GM19463 (cell line): ENCODE data around the gene PRAMEF11.
"Not testable (repeated sequence)": the region's sequence is repeated elsewhere in the genome, so short reads cannot be mapped to it uniquely, and the experiment has no call there.

ENCODE experiments used
- ATAC-seq: cut with Tn5 transposase; IDR thresholded peaks from one replicate; pipeline ENCODE4 v1.9.1; 2021; ENCODE audit warnings: mild to moderate bottlenecking, moderate library complexity; ENCODE audit not compliant: unreplicated experiment

Gene PRAMEF11

DNA sequence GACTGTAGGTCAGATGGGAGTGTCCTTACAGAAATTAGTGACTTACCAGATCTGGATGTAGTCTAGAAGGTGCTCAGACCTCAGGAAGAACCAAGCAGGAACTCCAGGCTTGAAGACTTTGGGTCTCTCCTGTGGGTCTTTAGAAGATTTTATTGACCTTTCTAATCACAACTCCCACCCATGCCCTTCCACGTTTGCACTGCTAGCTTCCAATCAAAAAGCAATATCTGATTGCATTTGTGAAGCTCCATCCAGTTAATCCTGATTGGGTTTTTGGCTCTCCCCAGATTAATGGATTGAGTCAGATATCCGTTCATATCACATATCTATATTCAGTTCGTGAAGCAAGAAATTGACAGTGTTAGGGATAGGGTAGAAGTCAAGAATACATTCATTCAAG, at the start of gene PRAMEF11:
PRAMEF11 (minus strand) TSS at position 101 of the 400 bp plus-strand sequence. CDS start 2,621 bp downstream, outside the sequence.
- not testable (repeated sequence) for ATAC-seq

DNA sequence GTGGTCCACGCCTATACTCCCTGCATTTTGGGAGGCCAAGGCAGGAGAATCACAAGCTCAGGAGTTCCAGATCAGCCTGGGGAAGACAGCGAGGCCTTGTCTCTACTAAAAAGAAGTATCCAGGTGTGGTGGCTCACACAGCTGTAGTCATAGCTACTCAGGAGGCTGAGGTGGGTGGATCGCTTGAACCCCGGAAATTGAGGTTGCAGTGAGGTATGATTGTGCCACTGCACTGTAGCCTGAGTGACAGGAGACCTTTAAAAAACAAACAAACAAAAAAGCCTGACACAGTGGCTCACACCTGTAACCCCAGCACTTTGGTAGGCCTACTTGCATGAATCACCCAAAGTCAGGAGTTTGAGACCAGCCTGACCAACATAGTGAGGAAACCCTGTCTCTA, 47.2 kb upstream of the PRAMEF11 start:
- ATAC-seq, result not testable (repeated sequence)

DNA sequence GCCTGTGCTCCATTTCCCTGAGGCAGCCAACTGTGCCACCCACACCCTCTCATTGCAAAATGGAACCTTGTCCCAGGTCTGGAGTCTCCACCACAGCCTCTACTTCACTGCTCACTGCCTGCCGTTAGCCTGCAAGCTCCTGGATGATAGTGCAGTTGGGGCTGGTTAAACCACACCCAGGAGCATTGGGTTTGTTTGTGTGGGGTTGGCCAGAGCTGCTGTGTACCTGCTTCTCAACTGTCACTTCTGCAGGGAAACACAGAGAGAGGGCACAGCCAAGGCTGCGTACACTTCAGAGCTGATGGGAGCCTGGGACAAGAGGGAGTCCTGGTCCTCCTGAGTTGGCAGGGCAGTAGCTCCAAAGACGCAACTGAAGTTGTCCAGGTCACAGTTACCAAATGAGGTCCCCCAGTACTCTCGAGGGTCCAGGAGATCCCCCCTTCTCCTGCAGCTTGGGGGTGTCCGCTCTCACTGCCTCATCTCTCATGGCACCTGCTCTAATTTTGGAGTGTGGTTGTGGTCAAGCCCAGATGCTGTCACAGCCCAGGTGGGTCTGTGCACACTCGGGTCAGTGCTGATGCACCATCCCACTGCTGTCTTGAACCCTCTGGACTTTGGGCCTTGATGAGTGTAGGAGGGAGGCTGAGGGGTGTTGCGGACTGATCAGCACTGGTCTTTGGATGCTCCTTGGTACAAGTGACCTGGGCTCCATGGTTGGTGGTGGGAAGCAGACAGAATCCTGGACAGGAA, 32.1 kb upstream of the PRAMEF11 start:
- ATAC-seq, result not testable (repeated sequence)

DNA sequence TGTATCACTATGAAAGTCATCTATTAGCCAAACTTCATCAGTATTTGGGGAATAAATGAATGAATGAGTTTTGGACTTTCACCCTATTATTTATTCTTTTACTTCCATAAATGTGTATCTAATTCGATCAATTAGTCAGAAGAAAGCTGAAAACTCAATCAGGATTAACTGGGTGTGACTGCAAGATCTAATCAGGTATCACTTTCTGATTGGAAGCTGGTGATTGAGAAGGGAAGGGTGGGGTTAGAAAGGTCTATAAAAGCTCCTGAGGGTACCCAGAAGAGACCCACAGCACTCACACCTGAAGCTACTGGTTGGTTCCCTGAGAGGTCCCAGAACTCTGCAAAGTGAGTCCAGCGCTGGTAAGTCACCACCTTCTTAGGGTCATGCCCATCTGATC, 25.6 kb upstream of the PRAMEF11 start, which contains the start of gene PRAMEF2:
PRAMEF2 (plus strand) TSS at position 301 of the 400 bp plus-strand sequence. CDS start 1,924 bp downstream, outside the sequence.
- ATAC-seq, result not testable (repeated sequence)

DNA sequence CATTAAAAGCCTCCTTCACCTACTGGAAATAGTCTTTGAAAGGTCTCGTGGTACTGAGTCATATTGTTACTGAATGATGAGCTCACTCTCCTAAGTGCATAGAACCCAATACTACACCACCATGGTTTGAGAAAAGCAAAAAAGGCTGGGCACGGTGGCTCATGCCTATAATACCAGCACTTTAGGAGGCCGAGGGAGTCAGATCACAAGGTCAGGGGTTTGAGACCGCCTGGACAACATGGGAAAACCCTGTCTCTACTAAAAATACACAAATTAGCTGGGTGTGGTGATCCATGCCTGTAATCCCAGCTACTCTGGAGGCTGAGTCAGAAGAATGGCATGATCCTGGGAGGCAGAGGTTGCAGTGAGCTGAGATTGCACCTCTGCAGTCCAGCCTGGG, 20.6 kb upstream of the PRAMEF11 start:
- ATAC-seq, result no peak

DNA sequence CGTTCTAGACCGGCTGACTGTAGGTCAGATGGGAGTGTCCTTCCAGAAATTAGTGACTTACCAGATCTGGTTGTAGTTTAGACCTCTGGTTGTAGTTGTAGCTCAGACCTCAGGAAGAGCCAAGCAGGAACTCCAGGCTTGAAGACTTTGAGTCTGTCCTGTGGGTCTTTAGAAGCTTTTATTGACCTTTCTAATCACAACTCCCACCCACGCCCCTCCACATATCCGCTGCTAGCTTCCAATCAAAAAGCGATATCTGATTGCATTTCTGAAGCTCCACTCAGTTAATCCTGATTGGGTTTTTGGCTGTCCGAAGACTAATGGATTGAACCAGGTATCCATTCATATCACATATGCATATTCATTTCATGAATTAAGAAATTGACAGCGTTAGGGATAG, 17.4 kb upstream of the PRAMEF11 start, which contains the start of gene HNRNPCL1:
HNRNPCL1 (minus strand) TSS at position 101 of the 400 bp plus-strand sequence. CDS start 431 bp downstream, outside the sequence.
- not testable (repeated sequence) for ATAC-seq

DNA sequence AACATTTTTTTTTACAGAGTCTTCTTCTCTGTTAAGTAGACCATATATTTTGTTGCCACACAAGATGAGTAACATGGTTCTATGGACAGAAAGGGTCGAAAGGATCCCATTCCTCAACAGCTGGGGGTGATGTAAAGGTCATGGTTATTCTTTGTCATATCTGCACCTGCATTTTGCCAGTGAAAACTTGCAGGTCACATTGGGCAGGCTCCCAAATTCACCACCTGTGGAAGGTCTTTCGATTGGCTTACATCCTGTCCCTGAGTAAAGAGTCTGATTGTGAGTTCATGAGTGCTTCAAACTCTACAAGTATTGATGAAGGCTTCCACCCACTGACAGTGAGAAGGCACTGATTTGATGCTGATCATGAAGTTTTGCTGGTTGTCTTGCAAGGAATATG, 2.0 kb upstream of the PRAMEF11 start:
- not testable (repeated sequence) for ATAC-seq

DNA sequence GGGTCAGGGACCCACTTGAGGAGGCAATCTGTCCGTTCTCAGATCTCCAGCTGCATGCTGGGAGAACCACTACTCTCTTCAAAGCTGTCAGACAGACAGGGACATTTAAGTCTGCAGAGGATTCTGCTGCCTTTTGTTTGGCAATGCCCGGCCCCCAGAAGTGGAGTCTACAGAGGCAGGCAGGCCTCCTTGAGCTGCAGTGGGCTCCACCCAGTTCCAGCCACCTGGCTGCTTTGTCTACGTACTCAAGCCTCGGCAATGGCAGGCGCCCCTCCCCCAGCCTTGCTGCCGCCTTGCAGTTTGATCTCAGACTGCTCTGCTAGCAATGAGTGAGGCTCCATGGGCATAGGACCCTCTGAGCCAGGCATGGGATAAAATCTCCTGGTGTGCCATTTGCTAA, 12.1 kb downstream of the PRAMEF11 start:
- ATAC-seq, result not testable (repeated sequence)

DNA sequence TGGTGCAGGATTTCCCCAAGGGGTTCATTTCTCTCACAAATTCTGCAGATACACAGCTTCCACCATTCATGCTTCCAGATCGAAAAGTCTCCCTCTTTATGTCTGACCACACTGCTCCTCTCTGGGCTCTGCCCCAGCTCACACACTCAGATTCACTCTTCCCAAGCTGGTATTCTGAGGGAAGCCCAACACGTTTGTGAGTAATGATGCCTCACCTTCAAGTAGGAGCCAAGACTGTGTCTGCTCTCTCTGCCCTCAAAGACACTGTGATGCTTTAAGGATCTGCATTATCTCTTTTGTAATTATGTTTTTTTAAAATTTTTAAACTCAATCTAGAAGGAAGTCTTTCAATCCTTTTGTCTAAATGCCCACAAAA, 19.8 kb downstream of the PRAMEF11 start:
- no peak for ATAC-seq

DNA sequence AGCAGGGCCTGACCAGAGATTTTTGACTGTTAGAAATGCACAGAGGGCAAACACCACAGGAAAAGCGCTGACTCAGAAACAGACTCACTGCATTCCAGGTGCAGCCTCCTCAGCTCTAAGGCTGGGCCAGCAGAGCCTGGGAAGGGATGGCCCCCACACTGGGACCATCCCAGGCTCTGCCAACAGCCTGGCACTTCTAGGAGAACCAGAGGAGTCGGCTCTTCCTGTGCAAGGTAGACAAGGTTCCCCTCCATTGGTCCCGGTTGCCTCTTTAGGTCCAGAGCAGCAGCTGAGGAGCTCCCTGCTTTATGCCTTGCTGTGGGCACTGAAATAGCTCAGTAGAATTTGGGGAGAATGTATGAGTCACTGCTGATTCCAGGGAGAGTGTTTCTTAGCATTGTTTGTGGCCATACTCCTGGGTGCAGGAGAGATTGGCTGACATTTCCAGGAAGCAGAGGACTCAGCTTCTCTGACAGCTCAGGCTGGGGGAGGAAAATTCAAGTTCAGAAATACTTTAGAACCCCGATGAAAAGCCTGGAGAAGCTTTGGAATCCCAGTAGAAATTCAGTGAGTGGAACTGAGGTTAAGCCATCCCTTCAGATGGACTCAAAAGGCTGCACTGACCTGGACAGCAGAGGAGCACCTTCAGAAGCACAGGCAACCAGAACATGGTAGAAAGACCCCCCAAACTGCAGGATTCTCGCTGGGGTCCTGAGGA, 20.4 kb downstream of the PRAMEF11 start:
- ATAC-seq, result no peak

DNA sequence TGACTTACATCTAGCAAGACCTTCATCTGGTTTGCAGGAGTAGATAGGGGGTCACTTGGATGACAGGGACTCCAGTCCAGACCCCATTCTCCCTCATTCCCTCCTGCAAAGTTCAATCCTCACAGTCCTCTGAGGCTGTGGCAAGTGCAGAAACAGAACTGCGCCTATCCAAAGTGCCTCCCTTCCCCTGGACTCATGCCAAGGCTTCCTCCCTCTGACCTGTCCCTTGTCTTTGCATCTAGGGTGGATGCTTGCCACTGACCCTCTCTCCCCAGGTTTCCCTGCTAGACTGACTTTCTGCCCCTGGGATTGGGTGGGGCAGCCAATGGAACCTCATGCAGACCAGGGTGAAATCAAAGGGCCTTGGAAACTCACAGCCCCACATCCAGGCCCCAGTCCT, 21.3 kb downstream of the PRAMEF11 start:
- ATAC-seq, result no peak

DNA sequence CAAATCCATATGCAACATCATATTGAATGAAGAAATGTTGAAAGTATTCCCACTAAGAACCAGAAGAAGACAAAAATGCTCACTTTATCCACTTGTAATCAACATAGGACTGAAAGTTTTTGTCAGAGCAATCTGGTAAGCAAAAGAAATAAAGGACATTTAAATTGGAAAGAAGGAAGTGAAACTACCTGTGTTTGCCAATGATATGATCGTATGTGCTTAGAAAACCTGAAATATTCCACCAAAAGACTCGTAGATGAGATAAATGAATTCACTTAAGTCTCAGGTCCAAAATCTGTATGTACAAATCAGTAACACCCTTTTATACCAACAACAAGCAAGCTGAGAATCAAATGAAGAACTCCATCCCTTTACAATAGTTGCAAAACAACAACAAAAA, 31.5 kb downstream of the PRAMEF11 start:
- ATAC-seq, result no peak

DNA sequence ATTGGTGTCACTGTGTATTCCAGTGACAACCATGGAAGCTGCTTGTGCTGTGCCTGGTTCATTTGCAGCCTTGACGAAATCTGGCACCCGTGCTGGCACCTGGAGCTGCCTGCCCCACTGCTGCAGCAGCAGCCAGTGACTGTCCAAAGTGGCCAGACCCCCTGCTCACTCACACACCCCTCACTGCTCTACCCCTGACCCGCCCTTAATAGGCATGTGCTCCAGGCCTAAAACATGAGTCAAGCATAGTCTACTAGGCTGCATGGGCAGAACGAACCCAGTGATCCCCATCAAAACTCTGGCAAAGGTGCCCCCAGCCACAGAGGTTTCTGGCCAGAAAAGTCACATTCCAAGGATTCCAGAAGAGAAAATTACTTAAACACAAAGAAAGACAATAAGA, 32.3 kb downstream of the PRAMEF11 start:
- no peak for ATAC-seq

DNA sequence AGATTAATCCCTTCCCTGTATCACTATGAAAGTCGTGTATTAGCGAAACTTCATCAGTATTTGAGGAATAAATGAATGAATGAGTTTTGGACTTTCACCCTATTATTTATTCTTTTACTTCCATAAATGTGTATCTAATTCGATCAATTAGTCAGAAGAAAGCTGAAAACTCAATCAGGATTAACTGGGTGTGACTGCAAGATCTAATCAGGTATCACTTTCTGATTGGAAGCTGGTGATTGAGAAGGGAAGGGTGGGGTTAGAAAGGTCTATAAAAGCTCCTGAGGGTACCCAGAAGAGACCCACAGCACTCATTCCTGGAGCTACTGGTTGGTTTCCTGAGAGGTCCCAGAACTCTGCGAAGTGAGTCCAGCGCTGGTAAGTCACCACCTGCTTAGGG, 40.1 kb downstream of the PRAMEF11 start, which contains the start of gene PRAMEF1:
PRAMEF1 (plus strand) TSS at position 301 of the 400 bp plus-strand sequence. CDS start 1,831 bp downstream, outside the sequence.
- not testable (repeated sequence) for ATAC-seq

DNA sequence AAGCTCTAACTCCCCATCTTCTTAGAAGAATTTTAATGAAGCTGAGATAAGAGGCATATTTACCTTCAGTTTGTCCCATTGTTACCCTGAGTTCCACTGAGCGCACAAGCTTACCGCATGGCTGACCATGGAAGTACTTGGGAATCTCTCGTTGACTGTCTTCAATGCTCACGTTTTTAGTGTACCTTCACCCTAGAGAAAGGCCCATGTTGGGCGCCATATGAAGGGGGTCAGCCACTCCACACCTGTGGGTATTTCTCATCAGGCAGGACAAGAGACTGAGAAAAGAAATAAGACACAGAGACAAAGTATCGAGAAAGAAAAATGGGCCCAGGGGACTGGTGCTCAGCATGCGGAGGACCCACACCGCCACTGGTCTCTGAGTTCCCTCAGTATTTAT, 46.5 kb downstream of the PRAMEF11 start:
- not testable (repeated sequence) for ATAC-seq

DNA sequence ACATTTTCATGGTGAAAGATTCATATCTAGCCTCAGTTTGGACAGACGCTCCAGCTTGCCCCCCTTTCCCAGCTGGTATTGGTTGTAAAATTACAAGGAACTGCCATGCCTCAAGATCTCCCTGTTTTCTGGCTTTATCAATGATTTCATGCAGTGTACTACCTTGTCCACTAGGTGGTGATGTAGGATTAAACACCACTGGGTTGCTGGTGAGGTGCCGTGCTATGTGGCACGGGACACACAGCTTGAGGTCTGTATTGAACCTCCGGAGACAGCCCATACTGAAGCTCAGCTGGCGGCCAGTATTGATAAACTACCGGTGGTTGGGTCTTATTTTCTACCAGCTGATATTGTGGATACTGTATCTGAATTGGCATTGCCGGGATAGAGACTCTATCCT, 47.4 kb downstream of the PRAMEF11 start:
- not testable (repeated sequence) for ATAC-seq

DNA sequence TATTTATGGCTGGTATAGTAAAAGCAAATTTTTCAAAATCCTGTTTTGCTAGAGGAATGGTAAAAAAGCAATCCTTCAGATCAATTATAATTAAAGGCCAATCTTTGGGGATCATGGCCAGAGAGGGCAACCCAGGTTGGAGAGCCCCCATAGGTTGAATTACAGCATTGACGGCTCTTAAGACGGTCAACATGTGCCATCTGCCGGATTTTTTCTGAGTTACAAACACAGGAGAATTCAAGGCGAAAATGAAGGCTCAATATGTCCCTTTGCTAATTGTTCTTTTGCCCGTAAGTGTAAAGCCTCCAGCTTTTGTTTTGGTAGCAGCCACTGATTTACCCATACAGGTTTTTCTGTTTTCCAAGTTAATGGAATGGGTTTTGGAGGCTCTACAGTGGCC, 49.7 kb downstream of the PRAMEF11 start:
- not testable (repeated sequence) for ATAC-seq

DNA sequence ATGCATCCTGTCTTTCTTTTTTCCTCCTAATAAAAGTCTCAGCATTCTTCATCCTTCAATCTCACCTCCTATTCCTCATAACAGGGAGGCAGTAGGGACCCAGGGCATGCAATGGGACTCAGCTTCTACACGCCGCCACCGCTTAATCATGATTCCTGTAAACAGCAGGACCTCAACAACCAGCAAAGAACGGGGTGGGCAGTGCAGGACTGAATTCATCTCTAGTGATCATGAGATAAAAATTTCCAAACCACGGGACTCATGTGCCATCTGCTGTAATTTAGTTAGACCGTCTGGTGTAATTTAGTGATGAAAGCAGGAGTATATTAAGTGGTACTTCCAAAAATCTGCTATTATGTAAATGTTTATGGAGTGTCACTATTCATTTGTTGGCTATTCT, 52.3 kb downstream of the PRAMEF11 start:
- ATAC-seq, result no peak

DNA sequence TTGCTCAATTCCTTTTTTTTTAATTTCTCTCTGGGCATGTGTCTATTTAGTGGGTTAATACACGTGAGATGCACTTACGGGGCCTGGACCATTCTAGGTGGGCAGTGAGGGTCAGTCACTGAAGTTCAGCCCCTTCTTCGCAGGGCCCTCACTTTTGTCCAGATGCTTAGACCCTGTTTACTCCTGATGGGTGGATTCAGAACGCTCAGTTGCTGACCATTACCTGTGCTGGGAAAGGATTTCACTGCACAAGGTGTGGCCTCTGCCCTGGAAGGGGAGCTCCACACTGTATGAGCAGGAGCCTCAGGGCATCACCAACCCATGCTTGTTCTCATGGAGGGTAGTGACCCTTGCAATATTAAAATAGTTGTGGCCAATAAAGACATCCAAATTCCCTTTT, 53.1 kb downstream of the PRAMEF11 start:
- no peak for ATAC-seq

DNA sequence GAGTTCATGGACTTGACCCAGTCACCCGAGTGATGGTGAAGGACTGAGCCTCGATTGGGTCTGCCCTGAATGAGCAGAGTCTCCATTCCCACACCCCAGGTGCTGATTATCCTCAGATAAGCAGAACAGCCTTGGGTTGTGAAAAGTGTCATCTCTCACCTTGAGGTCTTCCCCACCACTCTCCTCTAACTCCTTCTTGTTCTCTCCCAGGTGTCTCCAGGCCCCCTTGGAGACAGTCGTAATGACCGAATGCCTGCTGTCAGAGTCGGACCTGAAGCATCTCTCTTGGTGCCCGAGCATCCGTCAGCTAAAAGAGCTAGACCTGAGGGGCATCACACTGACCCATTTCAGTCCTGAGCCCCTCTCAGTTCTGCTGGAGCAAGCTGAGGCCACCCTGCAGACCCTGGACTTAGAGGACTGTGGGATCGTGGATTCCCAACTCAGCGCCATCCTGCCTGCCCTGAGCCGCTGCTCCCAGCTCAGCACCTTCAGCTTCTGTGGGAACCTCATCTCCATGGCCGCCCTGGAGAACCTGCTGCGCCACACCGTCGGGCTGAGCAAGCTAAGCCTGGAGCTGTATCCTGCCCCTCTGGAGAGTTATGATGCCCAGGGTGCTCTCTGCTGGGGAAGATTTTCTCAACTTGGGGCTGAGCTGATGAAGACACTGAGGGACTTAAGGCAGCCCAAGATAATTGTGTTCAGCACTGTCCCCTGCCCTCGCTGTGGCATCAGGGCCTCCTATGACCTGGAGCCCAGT, 54.2 kb downstream of the PRAMEF11 start:
- no peak for ATAC-seq

DNA sequence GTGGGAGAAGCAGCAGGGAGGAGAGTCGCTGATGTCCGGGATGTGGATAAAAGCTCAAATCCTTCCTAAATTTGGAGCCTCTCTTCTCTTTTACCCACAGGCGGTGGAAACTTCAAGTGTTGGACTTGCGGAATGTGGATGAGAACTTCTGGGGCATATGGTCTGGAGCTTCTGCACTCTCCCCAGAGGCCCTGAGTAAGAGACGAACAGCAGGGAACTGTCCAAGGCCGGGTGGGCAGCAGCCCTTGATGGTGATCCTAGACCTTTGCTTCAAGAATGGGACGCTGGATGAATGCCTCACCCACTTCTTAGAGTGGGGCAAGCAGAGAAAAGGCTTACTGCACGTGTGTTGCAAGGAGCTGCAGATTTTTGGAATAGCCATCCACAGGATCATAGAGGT, 55.8 kb downstream of the PRAMEF11 start:
- no peak for ATAC-seq
